Measurements from ENCODE around the gene RNF220. TPM values are rescaled to one million over a fixed set of nuclear protein-coding genes. Genes with fewer than 3 reads are reported as not detected.

Gene RNF220
- total and polyA plus RNA-seq, 2 of the 4 experiments (the other 2 are of a cell fraction): 71.8 to 77.1 TPM

GRCh38 chr1:44511769-44512168, 106.7 kb downstream of the RNF220 start:
- Histone ChIP-seq H3K4me3 (ENCODE audit: insufficient read depth, low read depth, low read length) (no peak overlapping the region), H2AFZ (replicated peaks; ENCODE audit: low read length, poor library complexity) (no peak overlapping the region), H4K20me1 (ENCODE audit: insufficient read depth, low read length) (no peaks in the 10 kb centered on the region), H2BK5ac (ENCODE audit: low read depth, low read length, poor library complexity, severe bottlenecking) (no peak overlapping the region), H3K4me1 (ENCODE audit: control insufficient read depth, insufficient read depth, low read length) (no peaks in the 10 kb centered on the region), H3K23ac (ENCODE audit: low read depth, low read length) (no peak overlapping the region), H3K9me1 (ENCODE audit: insufficient read depth, low read length) (no peaks in the 10 kb centered on the region), H3K4ac (ENCODE audit: low read depth, low read length) (no peak overlapping the region), H3K14ac (replicated peaks; ENCODE audit: low read depth, low read length) (no peak overlapping the region), H2AK5ac (ENCODE audit: low read depth, low read length) (no peak overlapping the region), H3K18ac (ENCODE audit: low read depth, low read length) (no peak overlapping the region), H2BK120ac (ENCODE audit: low read depth, low read length) (no peak overlapping the region), H3K36me3 (ENCODE audit: control insufficient read depth, insufficient read depth, low read length) (no peaks in the 10 kb centered on the region), H4K91ac (ENCODE audit: insufficient read depth, low read depth, low read length) (no peak overlapping the region), H3K4me2 (ENCODE audit: low read depth, low read length) (no peak overlapping the region), H3K79me1 (ENCODE audit: low read depth in 1 of 2, low read length in 2 of 2) (no peaks in the 10 kb centered on the region), H3K9ac (ENCODE audit: low read depth, low read length) (no peak overlapping the region), H4K5ac (ENCODE audit: low read depth, low read length) (no peak overlapping the region), H3K27ac (ENCODE audit: insufficient read depth, low read length) (no peak overlapping the region), H4K8ac (ENCODE audit: low read depth in 2 of 2, low read length in 2 of 2) (no peak overlapping the region), H3K56ac (ENCODE audit: extremely low read depth, insufficient read depth, low read length) (no peak overlapping the region), H2BK20ac (ENCODE audit: low read depth, low read length) (no peak overlapping the region), H3K27me3 (ENCODE audit: control insufficient read depth, insufficient read depth, low read length) (peaks cover 60% of the 10 kb centered on the region), H3K9me3 (ENCODE audit: control insufficient read depth, insufficient read depth, low read length) (no peaks in the 10 kb centered on the region), H2AK9ac (replicated peaks; ENCODE audit: low read depth, low read length, poor library complexity) (no peak overlapping the region), H2BK15ac (ENCODE audit: low read depth, low read length) (no peak overlapping the region)
- in situ Hi-C loops (cut with MboI; ENCODE audit: low sequenced_read_pairs): no loop called here
- DNase-seq (no peak), ATAC-seq (ENCODE audit: low read depth) (no peak)
- BruUV-seq (replicated peaks): no TSS peak
- no peak for TF ChIP-seq RFX5 (IDR thresholded peaks at IDR 0.05; ENCODE audit: low read depth, low read length)
- dilution Hi-C loops (cut with HindIII; ENCODE audit: low sequenced_read_pairs, unreplicated experiment): no loop called here
- ChIA-PET POLR2A (ENCODE audit: unreplicated experiment) (no interaction called here), CTCF (no interaction called here)
- intact Hi-C loops (cut with micrococcal nuclease): no loop called here
- WGBS, 2 experiments (ENCODE audit: extremely low coverage in 2 of 2, insufficient read length in 1 of 2): 50% methylated on average over 2 of the region's 7 CpGs; no CpG with 5 or more reads in 1 of the 2 experiments
